HEK293 (cell line): ENCODE measurements around the gene MS4A4A.

Experiments used
- CTCF ChIA-PET: fragments of 350-600 bp; formaldehyde crosslinking; extraction: SDS; loops from one replicate; lab custom pipeline; 2021; ENCODE audit warnings: antibody characterized with exemption; lab: Yijun Ruan, JAX
- POLR2A ChIA-PET: fragments of 300-600 bp; formaldehyde crosslinking; extraction: SDS; loops from one replicate; lab custom pipeline; 2020; ENCODE audit warnings: antibody characterized with exemption, inconsistent platforms; lab: Yijun Ruan, JAX
- H3K27ac ChIP-seq: fragments of 200-500 bp; sonication (Bioruptor generic); 2 replicates; pipeline ENCODE4 v1.5.1; 2014; ENCODE audit warnings: low read depth, low read length, control low read depth, inconsistent platforms; ENCODE audit errors: extremely low read depth
- H3K36me3 ChIP-seq, 2 experiments: fragments of 200-500 bp in 1 of 2; sonication (Bioruptor generic) in 1 of 2; 1 replicate in 1 of 2; 2 replicates in 1 of 2; pipeline ENCODE4 v1.5.1; 2014 to 2017; ENCODE audit warnings: inconsistent platforms in 2 of 2, low read length in 2 of 2; ENCODE audit not compliant: control insufficient read depth in 2 of 2, insufficient read depth in 1 of 2
- H3K4me1 ChIP-seq: fragments of 200-500 bp; sonication (Bioruptor generic); 2 replicates; pipeline ENCODE4 v1.5.1; 2014; ENCODE audit warnings: mild to moderate bottlenecking, low read length, inconsistent platforms; ENCODE audit not compliant: control insufficient read depth, insufficient read depth
- H3K4me3 ChIP-seq: 2 replicates; pipeline ENCODE4 v1.5.1; 2011; ENCODE audit warnings: low read depth, mild to moderate bottlenecking, control low read depth, low read length, moderate library complexity
- H3K9me3 ChIP-seq: fragments of 200-500 bp; sonication (Bioruptor generic); 2 replicates; pipeline ENCODE4 v1.5.1; 2014; ENCODE audit warnings: low read depth, low read length, inconsistent platforms; ENCODE audit not compliant: control insufficient read depth, insufficient read depth
- FEZF1 ChIP-seq: fragments of 450-650 bp; formaldehyde crosslinking; IDR thresholded peaks from 2 replicates; pipeline ENCODE4 v1.5.1; 2016; ENCODE audit warnings: missing biosample characterization, missing genetic modification characterization
- GLI2 ChIP-seq: fragments of 450-650 bp; formaldehyde crosslinking; IDR thresholded peaks from 2 replicates; pipeline ENCODE4; 2017; ENCODE audit warnings: missing biosample characterization, missing genetic modification characterization, low read depth, borderline replicate concordance
- GLI4 ChIP-seq: fragments of 450-650 bp; formaldehyde crosslinking; IDR thresholded peaks from 2 replicates; pipeline ENCODE4 v1.5.1; 2016; ENCODE audit warnings: missing biosample characterization, missing genetic modification characterization
- KLF7 ChIP-seq: fragments of 450-650 bp; formaldehyde crosslinking; IDR thresholded peaks from 2 replicates; pipeline ENCODE4 v1.5.1; 2016; ENCODE audit warnings: missing biosample characterization, missing genetic modification characterization, borderline replicate concordance
- PRDM6 ChIP-seq: fragments of 450-650 bp; formaldehyde crosslinking; IDR thresholded peaks from 2 replicates; pipeline ENCODE4 v1.5.1; 2017; ENCODE audit warnings: missing biosample characterization, missing genetic modification characterization
- RBAK ChIP-seq: fragments of 450-650 bp; formaldehyde crosslinking; IDR thresholded peaks from 2 replicates; pipeline ENCODE4 v1.5.1; 2016; ENCODE audit warnings: missing biosample characterization, missing genetic modification characterization
- SALL2 ChIP-seq: fragments of 450-650 bp; formaldehyde crosslinking; IDR thresholded peaks from 2 replicates; pipeline ENCODE4 v1.5.0; 2017; ENCODE audit warnings: missing biosample characterization, mild to moderate bottlenecking, missing genetic modification characterization, borderline replicate concordance
- SP3 ChIP-seq: fragments of 450-650 bp; formaldehyde crosslinking; IDR thresholded peaks from 2 replicates; pipeline ENCODE4 v1.5.1; 2016; ENCODE audit warnings: missing biosample characterization, missing genetic modification characterization
- ZBTB17 ChIP-seq: fragments of 450-650 bp; formaldehyde crosslinking; IDR thresholded peaks from 2 replicates; pipeline ENCODE4 v1.5.1; 2016; ENCODE audit warnings: missing biosample characterization, missing genetic modification characterization
- ZNF114 ChIP-seq: fragments of 450-650 bp; formaldehyde crosslinking; IDR thresholded peaks from 2 replicates; pipeline ENCODE4 v1.5.0; 2017; ENCODE audit warnings: missing biosample characterization, missing genetic modification characterization
- ZNF138 ChIP-seq: fragments of 450-650 bp; formaldehyde crosslinking; IDR thresholded peaks from 2 replicates; pipeline ENCODE4 v1.5.1; 2016; ENCODE audit warnings: missing biosample characterization, missing genetic modification characterization, borderline replicate concordance
- ZNF157 ChIP-seq: fragments of 450-650 bp; formaldehyde crosslinking; IDR thresholded peaks from 2 replicates; pipeline ENCODE4 v1.5.1; 2016; ENCODE audit warnings: missing biosample characterization, missing genetic modification characterization
- ZNF184 ChIP-seq: fragments of 450-650 bp; IDR thresholded peaks from 2 replicates; pipeline ENCODE4 v1.5.1; 2018; ENCODE audit warnings: missing biosample characterization, mild to moderate bottlenecking, missing genetic modification characterization
- ZNF221 ChIP-seq: fragments of 450-650 bp; formaldehyde crosslinking; IDR thresholded peaks from 2 replicates; pipeline ENCODE4 v1.5.1; 2017; ENCODE audit warnings: missing biosample characterization, missing genetic modification characterization, borderline replicate concordance
- ZNF24 ChIP-seq: fragments of 450-650 bp; formaldehyde crosslinking; IDR thresholded peaks from 2 replicates; pipeline ENCODE4 v1.5.1; 2016; ENCODE audit warnings: missing biosample characterization, missing genetic modification characterization
- ZNF280D ChIP-seq: fragments of 450-650 bp; formaldehyde crosslinking; IDR thresholded peaks from 2 replicates; pipeline ENCODE4 v1.5.1; 2016; ENCODE audit warnings: missing biosample characterization, missing genetic modification characterization
- ZNF292 ChIP-seq: fragments of 450-650 bp; formaldehyde crosslinking; IDR thresholded peaks from 2 replicates; pipeline ENCODE4 v1.5.1; 2016; ENCODE audit warnings: low read depth, missing biosample characterization, missing genetic modification characterization, borderline replicate concordance
- ZNF341 ChIP-seq: fragments of 450-650 bp; formaldehyde crosslinking; IDR thresholded peaks from 2 replicates; pipeline ENCODE4; 2016; ENCODE audit warnings: low read depth, missing biosample characterization, missing genetic modification characterization
- ZNF398 ChIP-seq: fragments of 450-650 bp; formaldehyde crosslinking; IDR thresholded peaks from 2 replicates; pipeline ENCODE4 v1.5.1; 2017; ENCODE audit warnings: missing biosample characterization, missing genetic modification characterization
- ZNF571 ChIP-seq: fragments of 450-650 bp; formaldehyde crosslinking; IDR thresholded peaks from 2 replicates; pipeline ENCODE4 v1.5.0; 2017; ENCODE audit warnings: missing biosample characterization, missing genetic modification characterization
- ZNF626 ChIP-seq: fragments of 450-650 bp; sonication (Bioruptor Pico); formaldehyde crosslinking; IDR thresholded peaks from 2 replicates; pipeline ENCODE4 v1.5.1; 2018; ENCODE audit warnings: missing biosample characterization, missing genetic modification characterization, inconsistent platforms
- ZNF677 ChIP-seq: fragments of 450-650 bp; IDR thresholded peaks from 2 replicates; pipeline ENCODE4 v1.5.0; 2018; ENCODE audit warnings: missing biosample characterization, mild to moderate bottlenecking, missing genetic modification characterization, moderate library complexity
- ZNF692 ChIP-seq: fragments of 450-650 bp; formaldehyde crosslinking; IDR thresholded peaks from 2 replicates; pipeline ENCODE4 v1.5.1; 2016; ENCODE audit warnings: missing biosample characterization, missing genetic modification characterization
- ZSCAN16 ChIP-seq: fragments of 450-650 bp; formaldehyde crosslinking; IDR thresholded peaks from 2 replicates; pipeline ENCODE4 v1.5.1; 2016; ENCODE audit warnings: missing biosample characterization, missing genetic modification characterization

The MS4A4A gene

GRCh38 chr11:60303661-60304060 is 23.2 kb downstream of the MS4A4A start:
- H3K27ac ChIP-seq = no peak overlapping the region
- no peaks in the 10 kb centered on the region for H3K4me1 ChIP-seq
- no peak overlapping the region for H3K4me3 ChIP-seq
- no peaks in the 10 kb centered on the region for H3K9me3 ChIP-seq
- ChIA-PET CTCF (interaction anchor here (1.0 to 1.5 kb wide), 2 partner anchors 11 to 31 kb away, joined by 3 read pairs; no protein-coding TSS in a partner anchor), POLR2A (no interaction called here)
- TF ChIP-seq ZNF398 = no peak
- no peak for TF ChIP-seq ZBTB17 (tag by site-specific recombination)
- TF ChIP-seq ZNF114 = no peak
- no peak for TF ChIP-seq ZNF692 (tag by site-specific recombination)
- TF ChIP-seq SALL2 (tag by site-specific recombination) = no peak
- no peak for TF ChIP-seq GLI4 (tag by site-specific recombination)
- TF ChIP-seq ZNF626 (tag by site-specific recombination) = no peak
- TF ChIP-seq GLI2 = no peak
- no peak for TF ChIP-seq ZNF341
- TF ChIP-seq RBAK (tag by site-specific recombination) = no peak
- no peak for TF ChIP-seq ZNF280D (tag by site-specific recombination)
- TF ChIP-seq FEZF1 (tag by site-specific recombination) = no peak
- no peak for TF ChIP-seq ZNF221 (tag by site-specific recombination)
- TF ChIP-seq SP3 (tag by site-specific recombination) = no peak
- TF ChIP-seq ZNF571 = no peak
- H3K36me3 ChIP-seq = no peaks in the 10 kb centered on the region

- Histone ChIP-seq H3K4me1 (no peaks in the 10 kb centered on the region), H3K4me3 (no peak overlapping the region), H3K27ac (no peak overlapping the region), H3K36me3 (no peaks in the 10 kb centered on the region)
- POLR2A ChIA-PET = no interaction called here
- TF ChIP-seq PRDM6 (tag by site-specific recombination) = no peak
- TF ChIP-seq KLF7 (tag by site-specific recombination) = no peak
- TF ChIP-seq ZNF24 (tag by site-specific recombination) = no peak
- TF ChIP-seq ZNF292 = no peak
- no peak for TF ChIP-seq ZNF157 (tag by site-specific recombination)
- no peak for TF ChIP-seq ZNF184 (tag by site-specific recombination)
- TF ChIP-seq ZNF677 (tag by site-specific recombination) = no peak
- no peak for TF ChIP-seq ZNF571
- TF ChIP-seq ZSCAN16 = no peak
- TF ChIP-seq ZNF138 (tag by site-specific recombination) = no peak
- TF ChIP-seq, all 188 proteins: peak for 0
- CTCF ChIA-PET = interaction anchor here (1.0 kb wide), 1 partner anchor 28 kb away, joined by 4 read pairs; no protein-coding TSS in a partner anchor
- H3K9me3 ChIP-seq = no peaks in the 10 kb centered on the region
These were observed 25.6 kb downstream of the MS4A4A start for GRCh38 chr11:60305906-60306619.
